ENCODE results near the gene TAF11L4.
"Not testable (repeated sequence)": the region's sequence is repeated elsewhere in the genome, so short reads cannot be mapped to it uniquely, and the experiment has no call there.

TAF11L4 gene

GRCh38 chr5:17518067-17518466, 3.5 kb upstream of the TAF11L4 start, which contains the start of gene TAF11L3:
TSS of gene TAF11L3 (plus strand) at chr5:17518367.
- H3K4me3 Mint-ChIP-seq; H3K27ac Mint-ChIP-seq; H3K4me1 Mint-ChIP-seq (ENCODE audit: low read depth); H3K27me3 Mint-ChIP-seq; H3K9me3 Mint-ChIP-seq; H3K36me3 Mint-ChIP-seq (ENCODE audit: low read depth); intact Hi-C loops (cut with micrococcal nuclease): not testable (repeated sequence)

GRCh38 chr5:17519508-17519907, 2.1 kb upstream of the TAF11L4 start:
- H3K36me3 Mint-ChIP-seq (ENCODE audit: low read depth); H3K9me3 Mint-ChIP-seq; H3K27ac Mint-ChIP-seq; H3K4me3 Mint-ChIP-seq; intact Hi-C loops (cut with micrococcal nuclease); H3K4me1 Mint-ChIP-seq (ENCODE audit: low read depth); H3K27me3 Mint-ChIP-seq: not testable (repeated sequence)

GRCh38 chr5:17524935-17525334, 3.3 kb downstream of the TAF11L4 start, which contains the start of gene TAF11L5:
TSS of gene TAF11L5 (plus strand) at chr5:17525235.
- intact Hi-C loops (cut with micrococcal nuclease); H3K4me1 Mint-ChIP-seq (ENCODE audit: low read depth); H3K4me3 Mint-ChIP-seq; H3K27me3 Mint-ChIP-seq; H3K27ac Mint-ChIP-seq; H3K9me3 Mint-ChIP-seq; H3K36me3 Mint-ChIP-seq (ENCODE audit: low read depth): not testable (repeated sequence)

- H3K27ac Mint-ChIP-seq; H3K36me3 Mint-ChIP-seq (ENCODE audit: low read depth); H3K27me3 Mint-ChIP-seq; H3K4me1 Mint-ChIP-seq (ENCODE audit: low read depth); H3K4me3 Mint-ChIP-seq; intact Hi-C loops (cut with micrococcal nuclease); H3K9me3 Mint-ChIP-seq: not testable (repeated sequence)
Measured at GRCh38 chr5:17526504-17526903, 4.9 kb downstream of the TAF11L4 start.

- not testable (repeated sequence) for H3K36me3 Mint-ChIP-seq (ENCODE audit: low read depth)
Measured at GRCh38 chr5:17528369-17528768, 6.8 kb downstream of the TAF11L4 start, which contains the start of gene TAF11L6. TSS of gene TAF11L6 (plus strand) at chr5:17528669.

More at GRCh38 chr5:17528369-17528768, 6.8 kb downstream of the TAF11L4 start, which contains the start of gene TAF11L6:
- H3K4me1 Mint-ChIP-seq (ENCODE audit: low read depth); H3K9me3 Mint-ChIP-seq; intact Hi-C loops (cut with micrococcal nuclease); H3K4me3 Mint-ChIP-seq; H3K27me3 Mint-ChIP-seq; H3K27ac Mint-ChIP-seq: not testable (repeated sequence)
